HG03039 (cell line): ENCODE results near the gene NUDT6.
A peak's percentile ranks its signal among the peaks of the same experiment; 100 is the strongest.
"Not testable (repeated sequence)": the region's sequence is repeated elsewhere in the genome, so short reads cannot be mapped to it uniquely, and the experiment has no call there.

Experiments used
- ATAC-seq: cut with Tn5 transposase; IDR thresholded peaks from one replicate; pipeline ENCODE4 v1.9.1; 2021; ENCODE audit warnings: mild to moderate bottlenecking, moderate library complexity; ENCODE audit not compliant: unreplicated experiment

The NUDT6 gene

GRCh38 chr4:122921971-122922876 lies at the start of gene NUDT6:
TSS of gene NUDT6 (minus strand) at chr4:122922597. CDS start at chr4:122922572, 25 bp downstream.
- ATAC-seq, result peak; percentile 60

- ATAC-seq, result no peak
Observed at GRCh38 chr4:122968227-122968812, 45.9 kb upstream of the NUDT6 start.

GRCh38 chr4:122967231-122967630 lies 44.8 kb upstream of the NUDT6 start:
- no peak for ATAC-seq

- no peak for ATAC-seq
Observed at GRCh38 chr4:122966201-122966600, 43.8 kb upstream of the NUDT6 start.

- ATAC-seq, result no peak
Observed at GRCh38 chr4:122963216-122963615, 40.8 kb upstream of the NUDT6 start.

GRCh38 chr4:122960611-122961000 lies 38.2 kb upstream of the NUDT6 start:
- ATAC-seq, result no peak

GRCh38 chr4:122959981-122960610 lies 37.7 kb upstream of the NUDT6 start:
- ATAC-seq, result no peak

- no peak for ATAC-seq
Observed at GRCh38 chr4:122959441-122959840, 37.0 kb upstream of the NUDT6 start.

- ATAC-seq, result no peak
Observed at GRCh38 chr4:122958505-122958904, 36.1 kb upstream of the NUDT6 start.

- no peak for ATAC-seq
Observed at GRCh38 chr4:122953924-122954323, 31.5 kb upstream of the NUDT6 start.

GRCh38 chr4:122952028-122952427 lies 29.6 kb upstream of the NUDT6 start:
- no peak for ATAC-seq

- no peak for ATAC-seq
Observed at GRCh38 chr4:122948671-122949070, 26.3 kb upstream of the NUDT6 start.

- no peak for ATAC-seq
Observed at GRCh38 chr4:122946142-122946541, 23.7 kb upstream of the NUDT6 start.

GRCh38 chr4:122945136-122945535 lies 22.7 kb upstream of the NUDT6 start:
- ATAC-seq, result not testable (repeated sequence)

- ATAC-seq, result no peak
Observed at GRCh38 chr4:122932763-122933162, 10.4 kb upstream of the NUDT6 start.

- no peak for ATAC-seq
Observed at GRCh38 chr4:122930862-122931261, 8.5 kb upstream of the NUDT6 start.

GRCh38 chr4:122928930-122929329 lies 6.5 kb upstream of the NUDT6 start:
- no peak for ATAC-seq

- peak; percentile 96 for ATAC-seq
Observed at GRCh38 chr4:122922877-122923511, 597 bp upstream of the NUDT6 start.

- ATAC-seq, result no peak
Observed at GRCh38 chr4:122921300-122921699, 1.1 kb downstream of the NUDT6 start.

GRCh38 chr4:122920473-122920872 lies 1.9 kb downstream of the NUDT6 start:
- ATAC-seq, result no peak

GRCh38 chr4:122917731-122918130 lies 4.7 kb downstream of the NUDT6 start:
- no peak for ATAC-seq
